Uterus (tissue), 4 donors: ENCODE measurements around the gene VCAM1. TPM values are rescaled to one million over a fixed set of nuclear protein-coding genes. Genes with fewer than 3 reads are reported as not detected.
"Not testable (repeated sequence)": the region's sequence is repeated elsewhere in the genome, so short reads cannot be mapped to it uniquely, and the experiment has no call there.

Experiments used
- DNase-seq, 2 donors: peaks; one replicate each; pipeline ENCODE4 v3.0.0-alpha.2; 2019 to 2020
- H3K27ac ChIP-seq, 2 donors: fragments of 200-600 bp; sonication (generic); 1 replicate in 1 of 2; 2 replicates in 1 of 2; pipeline ENCODE4 v1.5.1; 2016 to 2018
- H3K27me3 ChIP-seq, 2 donors: fragments of 200-600 bp; sonication (generic); one replicate each; pipeline ENCODE4 v1.5.1; 2018 to 2019; ENCODE audit warnings: control low read depth in 1 of 2
- H3K36me3 ChIP-seq, 2 donors: fragments of 200-600 bp; sonication (generic); one replicate each; pipeline ENCODE4 v1.5.1; 2019; ENCODE audit warnings: control low read depth in 1 of 2
- H3K4me1 ChIP-seq, 2 donors: fragments of 200-600 bp; sonication (generic); one replicate each; pipeline ENCODE4 v1.5.1; 2018 to 2019; ENCODE audit warnings: control low read depth in 1 of 2
- H3K4me3 ChIP-seq, 2 donors: fragments of 200-600 bp; sonication (generic); 1 replicate in 1 of 2; 2 replicates in 1 of 2; pipeline ENCODE4 v1.5.1; 2018 to 2019; ENCODE audit warnings: mild to moderate bottlenecking in 1 of 2
- H3K9me3 ChIP-seq, 2 donors: fragments of 200-600 bp; sonication (generic); one replicate each; pipeline ENCODE4 v1.5.1; 2019; ENCODE audit warnings: control low read depth in 1 of 2
- CTCF ChIP-seq, 4 experiments: fragments of 200-600 bp in 2 of 4; fragments of 450-650 bp in 2 of 4; sonication (generic) in 2 of 4; IDR thresholded peaks; one replicate each; pipeline ENCODE4 v1.5.1; 2016 to 2019; ENCODE audit warnings: antibody characterized with exemption in 4 of 4, mild to moderate bottlenecking in 2 of 4, moderate library complexity in 1 of 4
- POLR2A ChIP-seq, 2 donors: fragments of 450-650 bp; IDR thresholded peaks; one replicate each; pipeline ENCODE4 v1.6.1; 2016; ENCODE audit warnings: antibody characterized with exemption in 2 of 2, mild to moderate bottlenecking in 1 of 2, moderate library complexity in 1 of 2
- intact Hi-C: fragments of 100-400 bp; cut with DNase I; formaldehyde crosslinking; loops from one replicate; pipeline ENCODE4 v1.15.1; 2023; ENCODE audit warnings: low total_unique reads
- total RNA-seq, 4 donors: library from RNA; depleted of rRNA in 3 of 4; stranded (reverse); fragments of >200 nt in 3 of 4; gene quantifications; one replicate each; pipeline versions ENCODE4 v1.1.0 to v1.2.4, GENCODE V29; 2014 to 2023
- donor health status: DM: yes; HTN: yes; CAD: no.

VCAM1 gene
- total RNA-seq, 4 donors from 2014 or later, result 4.4 to 46.8 (median 9.7) TPM

- H3K4me1 ChIP-seq, result no peaks in the 10 kb centered on the region
- no peak for DNase-seq
- intact Hi-C loops, result no loop called here
- H3K27ac ChIP-seq, result no peak overlapping the region
- no peaks in the 10 kb centered on the region for H3K27me3 ChIP-seq
- no peaks in the 10 kb centered on the region for H3K9me3 ChIP-seq
- no peak overlapping the region for H3K4me3 ChIP-seq
- no peaks in the 10 kb centered on the region for H3K36me3 ChIP-seq
- no peak for TF ChIP-seq POLR2A (IDR thresholded peaks at IDR 0.05)
- no peak for TF ChIP-seq CTCF (IDR thresholded peaks at IDR 0.05)
Measured at GRCh38 chr1:100706856-100707255, 12.7 kb upstream of the VCAM1 start.

- no peak overlapping the region for H3K4me3 ChIP-seq
- no peaks in the 10 kb centered on the region for H3K4me1 ChIP-seq
- no peak overlapping the region for H3K27ac ChIP-seq
- H3K9me3 ChIP-seq, result no peaks in the 10 kb centered on the region
- intact Hi-C loops, result no loop called here
- no peaks in the 10 kb centered on the region for H3K27me3 ChIP-seq
- no peak for DNase-seq
- TF ChIP-seq POLR2A (IDR thresholded peaks at IDR 0.05), result no peak
- TF ChIP-seq CTCF (IDR thresholded peaks at IDR 0.05), result no peak
- no peaks in the 10 kb centered on the region for H3K36me3 ChIP-seq
Measured at GRCh38 chr1:100708476-100709062, 11.0 kb upstream of the VCAM1 start.

DNA sequence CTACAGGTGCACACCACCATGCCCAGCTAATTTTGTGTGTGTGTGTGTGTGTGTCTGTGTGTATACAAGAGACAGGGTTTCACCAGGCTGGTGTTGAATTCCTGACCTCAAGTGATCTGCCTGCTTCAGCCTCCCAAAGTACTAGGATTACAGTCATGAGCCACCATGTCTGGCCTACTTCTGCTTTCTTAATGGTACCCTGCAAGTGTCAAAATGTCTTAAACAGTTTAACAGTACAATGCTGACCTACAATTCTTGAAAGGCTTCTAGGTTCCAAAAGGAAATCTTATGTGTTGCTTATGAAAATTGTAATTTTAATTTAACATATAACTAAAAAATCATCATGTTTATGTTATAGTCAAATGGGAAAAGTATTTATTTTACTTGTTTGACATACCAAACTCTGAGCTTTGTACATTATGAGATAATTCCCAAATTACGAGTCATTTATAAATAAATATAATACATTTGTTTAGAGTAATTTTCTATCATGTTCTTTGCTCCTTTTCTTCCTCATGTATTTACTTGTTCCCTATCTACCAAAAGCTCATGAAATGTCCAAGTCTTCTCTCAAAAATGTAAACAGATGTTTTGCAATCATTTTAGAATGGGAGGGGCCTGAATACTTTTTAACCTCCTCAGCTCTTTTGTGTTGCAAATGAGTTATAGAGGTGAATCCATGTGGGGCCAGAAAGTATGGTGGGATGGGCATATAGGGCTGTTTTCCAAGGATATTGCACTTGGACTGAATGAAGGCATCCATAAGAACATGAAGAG lies 8.4 kb upstream of the VCAM1 start:
- TF ChIP-seq CTCF (IDR thresholded peaks at IDR 0.05), result no peak
- no peak for TF ChIP-seq POLR2A (IDR thresholded peaks at IDR 0.05)
- H3K27me3 ChIP-seq, result no peaks in the 10 kb centered on the region
- no peak overlapping the region for H3K27ac ChIP-seq
- H3K9me3 ChIP-seq, result no peaks in the 10 kb centered on the region
- no peak for DNase-seq
- intact Hi-C loops, result no loop called here
- H3K36me3 ChIP-seq, result no peaks in the 10 kb centered on the region
- H3K4me3 ChIP-seq, result no peak overlapping the region
- no peaks in the 10 kb centered on the region for H3K4me1 ChIP-seq

DNA sequence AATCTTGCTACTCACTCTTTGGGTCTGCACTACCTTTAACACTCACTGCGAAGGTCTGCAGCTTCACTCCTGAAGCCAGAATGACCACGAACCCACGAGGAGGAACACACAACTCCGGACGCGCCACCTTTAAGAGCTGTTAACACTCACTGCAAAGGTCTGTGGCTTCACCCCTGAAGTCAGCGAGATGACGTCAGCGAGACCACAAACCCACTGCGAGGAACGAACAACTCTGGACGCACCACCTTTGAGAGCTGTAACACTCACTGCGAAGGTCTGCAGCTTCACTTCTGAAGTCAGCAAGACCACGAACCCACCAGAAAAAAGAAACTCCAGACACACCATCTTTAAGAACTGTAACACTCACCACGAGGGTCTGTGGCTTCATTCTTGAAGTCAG lies 6.5 kb upstream of the VCAM1 start:
- H3K4me3 ChIP-seq, H3K36me3 ChIP-seq, H3K27me3 ChIP-seq, DNase-seq, H3K27ac ChIP-seq, H3K9me3 ChIP-seq, intact Hi-C loops, H3K4me1 ChIP-seq: not testable (repeated sequence)

DNA sequence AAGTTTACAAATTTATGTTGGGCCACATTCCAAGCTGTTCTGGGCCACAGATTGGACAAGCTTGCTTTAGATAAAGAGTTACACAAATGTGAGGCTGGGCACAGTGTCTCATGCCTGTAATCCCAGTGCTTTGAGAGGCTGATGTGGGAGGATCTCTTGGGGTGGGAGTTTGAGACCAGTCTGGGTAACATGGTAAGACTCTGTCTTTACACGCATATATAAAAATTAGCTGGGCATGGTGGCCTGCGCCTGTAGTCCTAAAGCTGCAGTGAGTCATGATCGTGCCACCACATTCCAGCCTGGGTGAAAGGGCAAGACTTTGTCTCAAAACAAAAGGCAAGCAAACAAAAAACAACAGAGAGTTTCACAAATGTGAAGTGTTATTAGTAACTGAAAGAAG lies 5.9 kb upstream of the VCAM1 start:
- no peak for DNase-seq
- no peak overlapping the region for H3K27ac ChIP-seq
- H3K4me1 ChIP-seq, result no peaks in the 10 kb centered on the region
- no peaks in the 10 kb centered on the region for H3K27me3 ChIP-seq
- no peaks in the 10 kb centered on the region for H3K9me3 ChIP-seq
- TF ChIP-seq CTCF (IDR thresholded peaks at IDR 0.05) (no peak), POLR2A (IDR thresholded peaks at IDR 0.05) (no peak)
- H3K36me3 ChIP-seq, result no peaks in the 10 kb centered on the region
- intact Hi-C loops, result no loop called here
- H3K4me3 ChIP-seq, result no peak overlapping the region
